Measurements from ENCODE around the gene IL4I1. TPM values are rescaled to one million over a fixed set of nuclear protein-coding genes. Genes with fewer than 3 reads are reported as not detected.

IL4I1 gene
- total and polyA plus RNA-seq, 2 of the 4 experiments (the other 2 are of a cell fraction), result 0.31 to 0.36 TPM

GRCh38 chr19:49857838-49858087 lies 38.9 kb downstream of the IL4I1 start:
- Histone ChIP-seq H3K9ac (ENCODE audit: low read depth, low read length) (no peak overlapping the region), H3K9me3 (ENCODE audit: control insufficient read depth, insufficient read depth, low read length) (no peaks in the 10 kb centered on the region), H3K27me3 (ENCODE audit: control insufficient read depth, insufficient read depth, low read length) (no peaks in the 10 kb centered on the region), H3K14ac (replicated peaks; ENCODE audit: low read depth, low read length) (no peak overlapping the region), H3K27ac (ENCODE audit: insufficient read depth, low read length) (no peak overlapping the region), H3K79me1 (ENCODE audit: low read depth in 1 of 2, low read length in 2 of 2) (peaks cover 0 to 74% of the 10 kb centered on the region in 2 experiments), H2BK20ac (ENCODE audit: low read depth, low read length) (no peak overlapping the region), H4K20me1 (ENCODE audit: insufficient read depth, low read length) (peaks cover 67% of the 10 kb centered on the region), H2AFZ (replicated peaks; ENCODE audit: low read length, poor library complexity) (no peak overlapping the region), H3K18ac (ENCODE audit: low read depth, low read length) (no peak overlapping the region), H2AK5ac (ENCODE audit: low read depth, low read length) (no peak overlapping the region), H3K9me1 (ENCODE audit: insufficient read depth, low read length) (peaks cover 8% of the 10 kb centered on the region), H3K23ac (ENCODE audit: low read depth, low read length) (no peak overlapping the region), H3K4ac (ENCODE audit: low read depth, low read length) (no peak overlapping the region), H2BK15ac (ENCODE audit: low read depth, low read length) (no peak overlapping the region), H3K36me3 (ENCODE audit: control insufficient read depth, insufficient read depth, low read length) (peaks cover 77% of the 10 kb centered on the region), H2BK120ac (ENCODE audit: low read depth, low read length) (no peak overlapping the region), H4K91ac (ENCODE audit: insufficient read depth, low read depth, low read length) (no peak overlapping the region), H3K4me1 (ENCODE audit: control insufficient read depth, insufficient read depth, low read length) (peaks cover 13% of the 10 kb centered on the region), H2BK5ac (ENCODE audit: low read depth, low read length, poor library complexity, severe bottlenecking) (no peak overlapping the region), H4K5ac (ENCODE audit: low read depth, low read length) (no peak overlapping the region), H3K4me2 (ENCODE audit: low read depth, low read length) (no peak overlapping the region), H3K56ac (ENCODE audit: extremely low read depth, insufficient read depth, low read length) (no peak overlapping the region), H4K8ac (ENCODE audit: low read depth in 2 of 2, low read length in 2 of 2) (no peak overlapping the region), H2AK9ac (replicated peaks; ENCODE audit: low read depth, low read length, poor library complexity) (no peak overlapping the region), H3K4me3 (ENCODE audit: insufficient read depth, low read depth, low read length) (no peak overlapping the region)
- POLR2A ChIA-PET (ENCODE audit: unreplicated experiment), result no interaction called here
- TF ChIP-seq FOS (IDR thresholded peaks at IDR 0.05; ENCODE audit: low read depth, low read length), result no peak
- TF ChIP-seq CEBPB (IDR thresholded peaks at IDR 0.05; ENCODE audit: low read depth, low read length), result no peak
- TF ChIP-seq MAFK (IDR thresholded peaks at IDR 0.05; ENCODE audit: low read depth, low read length), result no peak
- no peak for TF ChIP-seq MAZ (IDR thresholded peaks at IDR 0.05; ENCODE audit: borderline replicate concordance, low read depth, low read length)
- TF ChIP-seq NFE2L2 (IDR thresholded peaks at IDR 0.05; ENCODE audit: low read depth, low read length), result no peak
- TF ChIP-seq USF2 (IDR thresholded peaks at IDR 0.05; ENCODE audit: low read depth, low read length), result no peak
- no peak for TF ChIP-seq POLR2A (IDR thresholded peaks at IDR 0.05; ENCODE audit: low read depth, low read length)
- no peak for TF ChIP-seq BHLHE40 (IDR thresholded peaks at IDR 0.05; ENCODE audit: low read depth, low read length)
- TF ChIP-seq RAD21 (IDR thresholded peaks at IDR 0.05; ENCODE audit: low read length), result no peak
- no peak for TF ChIP-seq MXI1 (IDR thresholded peaks at IDR 0.05; ENCODE audit: borderline replicate concordance, low read depth, low read length)
- TF ChIP-seq RFX5 (IDR thresholded peaks at IDR 0.05; ENCODE audit: low read depth, low read length), result no peak
- TF ChIP-seq RCOR1 (IDR thresholded peaks at IDR 0.05; ENCODE audit: insufficient replicate concordance, low read length), result no peak
- no peak for TF ChIP-seq ELK1 (IDR thresholded peaks at IDR 0.05; ENCODE audit: borderline replicate concordance, low read depth, low read length)
- TF ChIP-seq SMC3 (IDR thresholded peaks at IDR 0.05; ENCODE audit: low read depth, low read length), result no peak
- no peak for TF ChIP-seq CHD1 (IDR thresholded peaks at IDR 0.05; ENCODE audit: low read depth, low read length)
- TF ChIP-seq CTCF (conservative IDR thresholded peaks at IDR 0.05; ENCODE audit: low read depth, low read length), result no peak
- in situ Hi-C loops (cut with MboI; ENCODE audit: low sequenced_read_pairs) (loop anchor here (10.0 kb wide), 1 partner anchor 173 kb away; the partner anchor contains the start of gene ADM5), intact Hi-C loops (cut with micrococcal nuclease) (no loop called here), dilution Hi-C loops (cut with HindIII; ENCODE audit: low sequenced_read_pairs, unreplicated experiment) (no loop called here)
- CTCF ChIA-PET, result no interaction called here
- DNase-seq (no peak), ATAC-seq (ENCODE audit: low read depth) (no peak)
- no CpG with 5 or more reads among the region's 5 CpGs for WGBS, 2 experiments (ENCODE audit: extremely low coverage in 2 of 2, insufficient read length in 1 of 2)
- BruUV-seq (replicated peaks), result no TSS peak
